ENCODE data around the gene KLHL29. TPM values are rescaled to one million over a fixed set of nuclear protein-coding genes. Genes with fewer than 3 reads are reported as not detected.

KLHL29 gene
- total RNA-seq, 1 experiment from 2014 or later: 12.2 TPM

DNA sequence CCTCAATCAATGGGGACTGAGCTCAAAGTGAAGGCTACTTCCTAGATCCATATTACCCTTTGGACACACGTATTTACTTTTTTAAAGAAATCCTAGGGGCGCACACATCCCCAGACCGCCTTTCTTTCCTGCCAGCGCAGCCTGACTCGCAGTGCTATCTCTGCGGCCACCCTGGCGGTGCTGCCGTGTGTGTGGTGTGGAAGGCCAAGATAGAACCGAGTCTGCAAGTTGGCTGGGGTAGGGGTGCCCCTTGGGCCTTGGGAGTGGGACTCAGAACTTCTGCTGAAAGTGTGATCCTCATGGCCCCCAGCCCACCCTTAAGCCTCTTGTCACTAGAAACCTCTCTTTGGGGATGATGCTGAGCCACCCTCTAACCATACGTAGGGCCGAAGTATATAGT, 143.7 kb downstream of the KLHL29 start:
- no TSS peak for BruUV-seq (replicated peaks)
- intact Hi-C loops (cut with micrococcal nuclease; ENCODE audit: unreplicated experiment): no loop called here

DNA sequence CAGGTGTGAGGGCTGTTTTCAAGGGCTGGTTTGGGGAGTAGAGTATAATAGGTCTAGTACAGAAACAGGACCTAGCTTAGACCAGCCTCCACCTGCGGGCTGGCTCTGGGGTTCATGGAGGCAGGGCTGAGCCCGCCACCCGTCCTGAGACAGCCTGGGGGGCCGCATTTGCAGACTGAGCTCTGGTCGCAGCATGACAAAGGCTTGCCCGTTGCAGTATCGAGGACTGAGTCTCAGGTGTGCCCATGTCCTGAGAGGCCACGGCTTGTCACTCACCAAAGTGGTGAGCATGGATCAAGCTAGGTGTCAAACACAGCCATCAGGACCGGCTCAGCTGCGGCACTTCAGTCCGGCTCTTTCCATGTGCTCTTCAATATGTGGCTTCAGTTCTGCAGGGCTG, 144.7 kb downstream of the KLHL29 start:
- Histone ChIP-seq H3K4me3 (ENCODE audit: low read depth, low read length, poor library complexity, severe bottlenecking) (no peak overlapping the region), H3K4me1 (ENCODE audit: insufficient read depth, low read length, poor library complexity, severe bottlenecking) (peaks cover 25% of the 10 kb centered on the region), H3K27me3 (replicated peaks; ENCODE audit: insufficient read depth, low read depth, low read length, poor library complexity) (no peaks in the 10 kb centered on the region), H3K27ac (ENCODE audit: low read depth, low read length, poor library complexity, severe bottlenecking) (no peak overlapping the region), H3K36me3 (ENCODE audit: insufficient read depth, low read length, poor library complexity, severe bottlenecking) (no peaks in the 10 kb centered on the region), H3K9me3 (ENCODE audit: low read depth, low read length, poor library complexity, severe bottlenecking) (no peaks in the 10 kb centered on the region)
- intact Hi-C loops (cut with micrococcal nuclease; ENCODE audit: unreplicated experiment): no loop called here
- ChIA-PET POLR2A (ENCODE audit: low non-redundant PET) (no interaction called here), CTCF (no interaction called here)
- no TSS peak for BruUV-seq (replicated peaks)
- TF ChIP-seq EZH2 (IDR thresholded peaks at IDR 0.05; ENCODE audit: borderline replicate concordance, low read depth, low read length, poor library complexity, severe bottlenecking) (no peak), CTCF (conservative IDR thresholded peaks at IDR 0.05; ENCODE audit: low read depth, low read length) (no peak)
- no peak for DNase-seq (ENCODE audit: low spot score)

More for the DNA sequence above, 143.7 kb downstream of the KLHL29 start:
- POLR2A ChIA-PET (ENCODE audit: low non-redundant PET): no interaction called here
- Histone ChIP-seq H3K4me3 (ENCODE audit: low read depth, low read length, poor library complexity, severe bottlenecking) (no peak overlapping the region), H3K27ac (ENCODE audit: low read depth, low read length, poor library complexity, severe bottlenecking) (no peak overlapping the region), H3K9me3 (ENCODE audit: low read depth, low read length, poor library complexity, severe bottlenecking) (no peaks in the 10 kb centered on the region), H3K4me1 (ENCODE audit: insufficient read depth, low read length, poor library complexity, severe bottlenecking) (peaks cover 34% of the 10 kb centered on the region), H3K36me3 (ENCODE audit: insufficient read depth, low read length, poor library complexity, severe bottlenecking) (no peaks in the 10 kb centered on the region), H3K27me3 (replicated peaks; ENCODE audit: insufficient read depth, low read depth, low read length, poor library complexity) (no peaks in the 10 kb centered on the region)
- DNase-seq (ENCODE audit: low spot score): no peak
- CTCF ChIA-PET: no interaction called here
- TF ChIP-seq EZH2 (IDR thresholded peaks at IDR 0.05; ENCODE audit: borderline replicate concordance, low read depth, low read length, poor library complexity, severe bottlenecking) (no peak), CTCF (conservative IDR thresholded peaks at IDR 0.05; ENCODE audit: low read depth, low read length) (no peak)

DNA sequence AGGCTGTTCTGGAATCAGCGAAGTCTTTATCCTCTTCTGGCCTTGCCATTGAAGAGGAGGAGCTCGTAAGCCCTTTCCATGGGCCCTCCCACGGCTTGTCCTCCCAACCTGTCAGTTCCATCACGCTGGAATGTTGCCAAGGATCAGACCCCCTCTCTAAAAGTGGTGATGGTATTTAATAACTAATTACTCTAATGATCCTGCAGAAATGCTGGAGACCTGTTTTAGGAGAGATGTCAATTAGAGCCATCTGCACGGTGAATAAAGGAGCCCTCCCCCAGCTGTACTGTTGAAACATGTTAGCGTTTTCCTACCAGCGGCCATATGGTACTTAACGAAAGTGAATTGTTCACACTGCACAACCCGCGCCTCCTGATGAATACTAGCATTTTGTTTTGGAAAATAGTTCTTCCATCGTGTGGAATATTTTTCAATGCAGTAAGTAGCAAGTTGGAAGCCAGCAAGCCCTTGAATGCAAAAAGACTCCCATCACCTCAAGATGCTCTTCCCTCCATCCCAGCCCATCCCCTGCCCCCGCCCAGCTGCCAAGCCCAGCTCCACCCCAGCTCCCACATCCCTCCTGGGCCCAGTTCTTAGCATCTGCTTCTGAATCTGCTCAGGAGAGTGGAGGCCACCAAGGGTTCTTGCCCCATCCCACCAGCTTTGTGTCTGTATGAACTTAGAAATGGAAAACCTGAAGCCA, 145.4 kb downstream of the KLHL29 start:
- intact Hi-C loops (cut with micrococcal nuclease; ENCODE audit: unreplicated experiment): no loop called here
- Histone ChIP-seq H3K9me3 (ENCODE audit: low read depth, low read length, poor library complexity, severe bottlenecking) (no peaks in the 10 kb centered on the region), H3K36me3 (ENCODE audit: insufficient read depth, low read length, poor library complexity, severe bottlenecking) (no peaks in the 10 kb centered on the region), H3K27ac (ENCODE audit: low read depth, low read length, poor library complexity, severe bottlenecking) (no peak overlapping the region), H3K4me3 (ENCODE audit: low read depth, low read length, poor library complexity, severe bottlenecking) (no peak overlapping the region), H3K4me1 (ENCODE audit: insufficient read depth, low read length, poor library complexity, severe bottlenecking) (peaks cover 28% of the 10 kb centered on the region), H3K27me3 (replicated peaks; ENCODE audit: insufficient read depth, low read depth, low read length, poor library complexity) (no peaks in the 10 kb centered on the region)
- ChIA-PET POLR2A (ENCODE audit: low non-redundant PET) (no interaction called here), CTCF (no interaction called here)
- no TSS peak for BruUV-seq (replicated peaks)
- no peak for DNase-seq (ENCODE audit: low spot score)
- TF ChIP-seq EZH2 (IDR thresholded peaks at IDR 0.05; ENCODE audit: borderline replicate concordance, low read depth, low read length, poor library complexity, severe bottlenecking): no peak
- TF ChIP-seq CTCF (conservative IDR thresholded peaks at IDR 0.05; ENCODE audit: low read depth, low read length): no peak
